H1 (cell line): Measurements from ENCODE around the gene RAB31. TPM values are rescaled to one million over a fixed set of nuclear protein-coding genes. Genes with fewer than 3 reads are reported as not detected.

Source experiments
- polyA plus RNA-seq, 7 experiments: library from polyadenylated mRNA; depleted of rRNA in 3 of 7; stranded (reverse) in 5 of 7; unstranded in 2 of 7; fragments of >200 nt in 5 of 7; fragments of 200-250 nt in 2 of 7; gene quantifications; 1 replicate in 5 of 7; 2 replicates in 1 of 7; 4 replicates in 1 of 7; pipeline versions ENCODE4 v1.2.1 to v1.2.3, GENCODE V29; 2011 to 2013; ENCODE audit warnings: missing spikeins in 2 of 7, mixed read lengths in 2 of 7
- total RNA-seq: library from RNA; stranded (reverse); fragmentation: NEBNext Ultra II Directional; extraction: Animal tissue kit (Norgen Biotek cat#: 25700); gene quantifications from 2 replicates; pipeline ENCODE4 v1.2.1, GENCODE V29; 2021
- TF ChIP-seq, protein P1 (sequence below): IDR thresholded peaks from 2 replicates; pipeline ENCODE4 v1.6.1; 2011; ENCODE audit warnings: low read length, improper control_type of control experiment

Gene RAB31
- total and polyA plus RNA-seq, 2 of the 8 experiments (the other 6 are each of a cell fraction or from before 2014, with no cell fraction given), result 15.2 to 40.9 TPM

DNA sequence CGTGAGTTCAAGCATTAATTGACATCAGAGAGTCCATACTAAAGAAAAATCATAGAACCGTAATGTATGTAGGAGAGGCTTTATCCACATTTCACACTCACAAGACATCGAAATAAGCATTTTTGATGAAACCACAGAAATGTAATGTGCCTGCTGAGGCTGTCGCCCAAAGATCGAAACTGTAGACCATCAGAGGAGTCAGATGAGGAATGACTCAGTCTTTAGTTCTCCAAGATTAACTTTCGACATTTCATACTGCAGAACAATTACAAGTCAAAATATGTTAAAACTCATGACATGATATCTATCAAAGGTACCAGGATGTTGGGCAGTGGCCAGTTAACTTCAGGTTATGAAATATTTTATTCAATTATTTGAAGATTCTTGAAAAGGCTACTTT is 79.6 kb downstream of the RAB31 start (continued):
- TF ChIP-seq, protein P1, sequence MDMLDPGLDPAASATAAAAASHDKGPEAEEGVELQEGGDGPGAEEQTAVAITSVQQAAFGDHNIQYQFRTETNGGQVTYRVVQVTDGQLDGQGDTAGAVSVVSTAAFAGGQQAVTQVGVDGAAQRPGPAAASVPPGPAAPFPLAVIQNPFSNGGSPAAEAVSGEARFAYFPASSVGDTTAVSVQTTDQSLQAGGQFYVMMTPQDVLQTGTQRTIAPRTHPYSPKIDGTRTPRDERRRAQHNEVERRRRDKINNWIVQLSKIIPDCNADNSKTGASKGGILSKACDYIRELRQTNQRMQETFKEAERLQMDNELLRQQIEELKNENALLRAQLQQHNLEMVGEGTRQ, result no peak
